ENCODE data around the gene CHCHD1.

The CHCHD1 gene

GRCh38 chr10:73761781-73762180, 20.1 kb upstream of the CHCHD1 start:
- no peak overlapping the region for H3K23ac ChIP-seq (ENCODE audit: low read depth, low read length, poor library complexity)
- H3K79me1 ChIP-seq (ENCODE audit: low read depth, low read length), result peaks cover 3% of the 10 kb centered on the region
- DNase-seq (ENCODE audit: low spot score), result no peak
- no peak overlapping the region for H4K91ac ChIP-seq (ENCODE audit: low read depth, low read length, poor library complexity)
- no peaks in the 10 kb centered on the region for H3K27me3 ChIP-seq (ENCODE audit: control insufficient read depth in 3 of 3, insufficient read depth in 3 of 3, low read depth in 1 of 3, low read length in 3 of 3)
- no peak overlapping the region for H4K8ac ChIP-seq (ENCODE audit: low read depth, low read length)
- no peak overlapping the region for H3K4ac ChIP-seq (ENCODE audit: low read length)
- peaks cover 51 to 89% of the 10 kb centered on the region in 2 donors for H3K36me3 ChIP-seq (replicated peaks in 1 of 2; ENCODE audit: control insufficient read depth in 2 of 2, insufficient read depth in 2 of 2, low read length in 2 of 2)
- H2AFZ ChIP-seq (ENCODE audit: low read length), result no peak overlapping the region
- no peak overlapping the region for H2BK15ac ChIP-seq (ENCODE audit: low read length)
- H3K9me3 ChIP-seq (replicated peaks in 1 of 2; ENCODE audit: control insufficient read depth in 2 of 2, insufficient read depth in 1 of 2, low read depth in 1 of 2, low read length in 2 of 2), result no peaks in the 10 kb centered on the region
- no peak overlapping the region for H3K27ac ChIP-seq (replicated peaks; ENCODE audit: low read length)
- H3K4me3 ChIP-seq (ENCODE audit: low read length in 2 of 2), result peak overlapping the region in 1 of 2 donors; percentile 32
- no peak overlapping the region for H3K9ac ChIP-seq (ENCODE audit: low read depth, low read length, poor library complexity)
- no peak overlapping the region for H3K4me2 ChIP-seq (ENCODE audit: insufficient read depth, low read length, poor library complexity, severe bottlenecking)
- no peaks in the 10 kb centered on the region for H3K4me1 ChIP-seq (ENCODE audit: control insufficient read depth in 2 of 2, insufficient read depth in 1 of 2, low read depth in 1 of 2, low read length in 2 of 2)
- WGBS, 2 donors (ENCODE audit: extremely low coverage in 2 of 2, insufficient read length in 2 of 2, insufficient replicate concordance in 1 of 2), result no CpG with 5 or more reads among the region's 1 CpG
- no peak overlapping the region for H3K14ac ChIP-seq (ENCODE audit: low read length)
- H2BK5ac ChIP-seq (ENCODE audit: low read length), result no peak overlapping the region
- no peak overlapping the region for H2BK12ac ChIP-seq (ENCODE audit: low read length)
- no peak overlapping the region for H2AK5ac ChIP-seq (ENCODE audit: low read depth, low read length)
- no peak overlapping the region for H2BK120ac ChIP-seq (ENCODE audit: low read depth, low read length)
- H3K18ac ChIP-seq (ENCODE audit: low read length), result no peak overlapping the region

DNA sequence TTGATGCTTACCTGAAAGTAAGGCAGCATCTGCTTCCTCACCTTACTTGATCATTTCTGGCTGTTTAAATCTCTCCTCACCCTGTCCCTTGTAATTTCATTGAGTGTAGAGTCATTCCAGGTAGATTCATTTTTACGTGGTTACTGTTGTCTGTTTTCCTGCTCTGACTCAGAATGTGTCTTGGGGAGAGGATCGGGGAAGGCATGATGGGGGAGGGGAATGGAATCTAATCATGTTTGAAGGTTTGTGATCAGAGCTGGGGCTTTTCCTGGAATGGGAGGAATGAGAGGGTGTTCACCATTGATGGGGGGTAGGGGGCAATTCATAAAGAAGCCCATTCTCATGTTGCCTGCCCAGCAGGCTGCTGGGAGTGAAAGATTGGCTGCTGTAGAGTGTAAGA, 18.9 kb upstream of the CHCHD1 start:
- Histone ChIP-seq H3K27ac (replicated peaks; ENCODE audit: low read length) (no peak overlapping the region), H3K36me3 (replicated peaks in 1 of 2; ENCODE audit: control insufficient read depth in 2 of 2, insufficient read depth in 2 of 2, low read length in 2 of 2) (peaks cover 57 to 96% of the 10 kb centered on the region in 2 donors)
- WGBS, 2 donors (ENCODE audit: extremely low coverage in 2 of 2, insufficient read length in 2 of 2, insufficient replicate concordance in 1 of 2), result no CpG with 5 or more reads among the region's 2 CpGs

GRCh38 chr10:73763343-73763742, 18.5 kb upstream of the CHCHD1 start:
- no peak overlapping the region for H2BK120ac ChIP-seq (ENCODE audit: low read depth, low read length)
- peaks cover 57 to 96% of the 10 kb centered on the region in 2 donors for H3K36me3 ChIP-seq (replicated peaks in 1 of 2; ENCODE audit: control insufficient read depth in 2 of 2, insufficient read depth in 2 of 2, low read length in 2 of 2)
- H3K4ac ChIP-seq (ENCODE audit: low read length), result no peak overlapping the region
- WGBS, 2 donors (ENCODE audit: extremely low coverage in 2 of 2, insufficient read length in 2 of 2, insufficient replicate concordance in 1 of 2), result no CpG with 5 or more reads among the region's 2 CpGs
- H2BK5ac ChIP-seq (ENCODE audit: low read length), result no peak overlapping the region
- H2BK12ac ChIP-seq (ENCODE audit: low read length), result no peak overlapping the region
- H3K9me3 ChIP-seq (replicated peaks in 1 of 2; ENCODE audit: control insufficient read depth in 2 of 2, insufficient read depth in 1 of 2, low read depth in 1 of 2, low read length in 2 of 2), result no peaks in the 10 kb centered on the region
- DNase-seq (ENCODE audit: low spot score), result no peak
- peaks cover 3% of the 10 kb centered on the region for H3K79me1 ChIP-seq (ENCODE audit: low read depth, low read length)
- no peak overlapping the region for H4K91ac ChIP-seq (ENCODE audit: low read depth, low read length, poor library complexity)
- H3K4me3 ChIP-seq (ENCODE audit: low read length in 2 of 2), result no peak overlapping the region
- no peak overlapping the region for H3K9ac ChIP-seq (ENCODE audit: low read depth, low read length, poor library complexity)
- no peak overlapping the region for H2AFZ ChIP-seq (ENCODE audit: low read length)
- no peak overlapping the region for H3K14ac ChIP-seq (ENCODE audit: low read length)
- no peak overlapping the region for H2BK15ac ChIP-seq (ENCODE audit: low read length)
- H3K23ac ChIP-seq (ENCODE audit: low read depth, low read length, poor library complexity), result no peak overlapping the region
- no peak overlapping the region for H3K18ac ChIP-seq (ENCODE audit: low read length)
- H3K27me3 ChIP-seq (ENCODE audit: control insufficient read depth in 3 of 3, insufficient read depth in 3 of 3, low read depth in 1 of 3, low read length in 3 of 3), result no peaks in the 10 kb centered on the region
- no peak overlapping the region for H3K27ac ChIP-seq (replicated peaks; ENCODE audit: low read length)
- H3K4me2 ChIP-seq (ENCODE audit: insufficient read depth, low read length, poor library complexity, severe bottlenecking), result no peak overlapping the region
- no peaks in the 10 kb centered on the region for H3K4me1 ChIP-seq (ENCODE audit: control insufficient read depth in 2 of 2, insufficient read depth in 1 of 2, low read depth in 1 of 2, low read length in 2 of 2)
- H2AK5ac ChIP-seq (ENCODE audit: low read depth, low read length), result no peak overlapping the region
- H4K8ac ChIP-seq (ENCODE audit: low read depth, low read length), result no peak overlapping the region

More for the DNA sequence above, 18.9 kb upstream of the CHCHD1 start:
- Histone ChIP-seq H3K4me3 (ENCODE audit: low read length in 2 of 2) (no peak overlapping the region), H2BK12ac (ENCODE audit: low read length) (no peak overlapping the region), H2AFZ (ENCODE audit: low read length) (no peak overlapping the region), H3K18ac (ENCODE audit: low read length) (no peak overlapping the region), H3K4me1 (ENCODE audit: control insufficient read depth in 2 of 2, insufficient read depth in 1 of 2, low read depth in 1 of 2, low read length in 2 of 2) (no peaks in the 10 kb centered on the region), H2BK5ac (ENCODE audit: low read length) (no peak overlapping the region), H4K8ac (ENCODE audit: low read depth, low read length) (no peak overlapping the region), H3K14ac (ENCODE audit: low read length) (no peak overlapping the region), H3K4me2 (ENCODE audit: insufficient read depth, low read length, poor library complexity, severe bottlenecking) (no peak overlapping the region), H3K9ac (ENCODE audit: low read depth, low read length, poor library complexity) (no peak overlapping the region), H3K23ac (ENCODE audit: low read depth, low read length, poor library complexity) (no peak overlapping the region), H4K91ac (ENCODE audit: low read depth, low read length, poor library complexity) (no peak overlapping the region), H3K27me3 (ENCODE audit: control insufficient read depth in 3 of 3, insufficient read depth in 3 of 3, low read depth in 1 of 3, low read length in 3 of 3) (no peaks in the 10 kb centered on the region), H2BK120ac (ENCODE audit: low read depth, low read length) (no peak overlapping the region), H3K79me1 (ENCODE audit: low read depth, low read length) (peaks cover 3% of the 10 kb centered on the region), H2BK15ac (ENCODE audit: low read length) (no peak overlapping the region), H3K9me3 (replicated peaks in 1 of 2; ENCODE audit: control insufficient read depth in 2 of 2, insufficient read depth in 1 of 2, low read depth in 1 of 2, low read length in 2 of 2) (no peaks in the 10 kb centered on the region), H3K4ac (ENCODE audit: low read length) (no peak overlapping the region), H2AK5ac (ENCODE audit: low read depth, low read length) (no peak overlapping the region)
- DNase-seq (ENCODE audit: low spot score), result no peak

GRCh38 chr10:73765066-73765465, 16.8 kb upstream of the CHCHD1 start:
- no peak overlapping the region for H3K23ac ChIP-seq (ENCODE audit: low read depth, low read length, poor library complexity)
- H3K4ac ChIP-seq (ENCODE audit: low read length), result no peak overlapping the region
- no peak overlapping the region for H2BK12ac ChIP-seq (ENCODE audit: low read length)
- no peak overlapping the region for H3K18ac ChIP-seq (ENCODE audit: low read length)
- no peak overlapping the region for H3K4me2 ChIP-seq (ENCODE audit: insufficient read depth, low read length, poor library complexity, severe bottlenecking)
- WGBS, 2 donors (ENCODE audit: extremely low coverage in 2 of 2, insufficient read length in 2 of 2, insufficient replicate concordance in 1 of 2), result no CpG with 5 or more reads among the region's 6 CpGs
- H2AFZ ChIP-seq (ENCODE audit: low read length), result no peak overlapping the region
- H4K8ac ChIP-seq (ENCODE audit: low read depth, low read length), result no peak overlapping the region
- H2BK15ac ChIP-seq (ENCODE audit: low read length), result no peak overlapping the region
- H3K36me3 ChIP-seq (replicated peaks in 1 of 2; ENCODE audit: control insufficient read depth in 2 of 2, insufficient read depth in 2 of 2, low read length in 2 of 2), result peaks cover 65 to 96% of the 10 kb centered on the region in 2 donors
- no peak for DNase-seq (ENCODE audit: low spot score)
- no peak overlapping the region for H2AK5ac ChIP-seq (ENCODE audit: low read depth, low read length)
- no peaks in the 10 kb centered on the region for H3K27me3 ChIP-seq (ENCODE audit: control insufficient read depth in 3 of 3, insufficient read depth in 3 of 3, low read depth in 1 of 3, low read length in 3 of 3)
- no peak overlapping the region for H2BK120ac ChIP-seq (ENCODE audit: low read depth, low read length)
- H4K91ac ChIP-seq (ENCODE audit: low read depth, low read length, poor library complexity), result no peak overlapping the region
- no peaks in the 10 kb centered on the region for H3K4me1 ChIP-seq (ENCODE audit: control insufficient read depth in 2 of 2, insufficient read depth in 1 of 2, low read depth in 1 of 2, low read length in 2 of 2)
- no peak overlapping the region for H3K9ac ChIP-seq (ENCODE audit: low read depth, low read length, poor library complexity)
- no peak overlapping the region for H2BK5ac ChIP-seq (ENCODE audit: low read length)
- no peak overlapping the region for H3K4me3 ChIP-seq (ENCODE audit: low read length in 2 of 2)
- H3K14ac ChIP-seq (ENCODE audit: low read length), result no peak overlapping the region
- peaks cover under 1% of the 10 kb centered on the region for H3K79me1 ChIP-seq (ENCODE audit: low read depth, low read length)
- H3K9me3 ChIP-seq (replicated peaks in 1 of 2; ENCODE audit: control insufficient read depth in 2 of 2, insufficient read depth in 1 of 2, low read depth in 1 of 2, low read length in 2 of 2), result no peaks in the 10 kb centered on the region
- no peak overlapping the region for H3K27ac ChIP-seq (replicated peaks; ENCODE audit: low read length)

All from neuronal stem cell (in vitro differentiated cells).